ENCODE results near the gene MAP3K3.

DNA sequence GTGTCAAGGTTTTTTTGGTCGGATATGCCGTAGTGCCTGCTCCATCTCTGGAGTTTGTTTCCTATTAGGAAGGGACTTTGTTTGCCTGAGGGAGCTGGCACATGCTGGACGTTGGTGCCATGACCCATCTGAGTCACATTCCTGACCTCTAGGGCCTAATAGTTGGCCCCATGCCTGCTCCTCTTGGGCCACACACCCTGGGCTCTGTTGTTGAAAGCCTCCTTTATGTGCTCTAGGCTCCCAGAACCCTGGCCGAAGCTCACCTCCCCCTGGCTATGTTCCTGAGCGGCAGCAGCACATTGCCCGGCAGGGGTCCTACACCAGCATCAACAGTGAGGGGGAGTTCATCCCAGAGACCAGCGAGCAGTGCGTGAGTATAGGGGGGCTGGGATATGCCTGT, 59.3 kb downstream of the MAP3K3 start:
- TF ChIP-seq, protein P1, sequence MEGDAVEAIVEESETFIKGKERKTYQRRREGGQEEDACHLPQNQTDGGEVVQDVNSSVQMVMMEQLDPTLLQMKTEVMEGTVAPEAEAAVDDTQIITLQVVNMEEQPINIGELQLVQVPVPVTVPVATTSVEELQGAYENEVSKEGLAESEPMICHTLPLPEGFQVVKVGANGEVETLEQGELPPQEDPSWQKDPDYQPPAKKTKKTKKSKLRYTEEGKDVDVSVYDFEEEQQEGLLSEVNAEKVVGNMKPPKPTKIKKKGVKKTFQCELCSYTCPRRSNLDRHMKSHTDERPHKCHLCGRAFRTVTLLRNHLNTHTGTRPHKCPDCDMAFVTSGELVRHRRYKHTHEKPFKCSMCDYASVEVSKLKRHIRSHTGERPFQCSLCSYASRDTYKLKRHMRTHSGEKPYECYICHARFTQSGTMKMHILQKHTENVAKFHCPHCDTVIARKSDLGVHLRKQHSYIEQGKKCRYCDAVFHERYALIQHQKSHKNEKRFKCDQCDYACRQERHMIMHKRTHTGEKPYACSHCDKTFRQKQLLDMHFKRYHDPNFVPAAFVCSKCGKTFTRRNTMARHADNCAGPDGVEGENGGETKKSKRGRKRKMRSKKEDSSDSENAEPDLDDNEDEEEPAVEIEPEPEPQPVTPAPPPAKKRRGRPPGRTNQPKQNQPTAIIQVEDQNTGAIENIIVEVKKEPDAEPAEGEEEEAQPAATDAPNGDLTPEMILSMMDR (IDR thresholded peaks at IDR 0.05; ENCODE audit: borderline replicate concordance, extremely low read depth, low read length, poor library complexity, severe bottlenecking) = no peak
- no peak for TF ChIP-seq EZH2 (IDR thresholded peaks at IDR 0.05; ENCODE audit: borderline replicate concordance, low read depth, low read length, severe bottlenecking)

Measured in DND-41 (cell line).